Mononuclear cell (primary cell): ENCODE data around the gene PHC3. TPM values are rescaled to one million over a fixed set of nuclear protein-coding genes. Genes with fewer than 3 reads are reported as not detected.

ENCODE experiments used
- H3K27me3 ChIP-seq: 2 replicates; pipeline ENCODE4 v1.6.0; 2011; ENCODE audit warnings: low read length, control low read depth; ENCODE audit not compliant: insufficient read depth
- H3K4me1 ChIP-seq: 2 replicates; pipeline ENCODE4 v1.5.1; 2011; ENCODE audit warnings: mild to moderate bottlenecking, low read length, control low read depth; ENCODE audit not compliant: insufficient read depth
- H3K4me3 ChIP-seq: 2 replicates; pipeline ENCODE4 v1.5.1; 2011; ENCODE audit warnings: mild to moderate bottlenecking, low read length, moderate library complexity
- H3K9me3 ChIP-seq: 2 replicates; pipeline ENCODE4 v1.5.1; 2011; ENCODE audit warnings: low read depth, mild to moderate bottlenecking, control low read depth, low read length
- total RNA-seq: library from RNA; depleted of rRNA; stranded (reverse); fragments of >200 nt; gene quantifications from one replicate; pipeline ENCODE4 v1.2.3, GENCODE V29; 2012

The PHC3 gene
- total RNA-seq, 1 donor: 152 TPM

GRCh38 chr3:170159933-170160332 lies 21.6 kb downstream of the PHC3 start:
- Histone ChIP-seq H3K27me3 (no peaks in the 10 kb centered on the region), H3K4me1 (peaks cover 19% of the 10 kb centered on the region), H3K9me3 (no peaks in the 10 kb centered on the region), H3K4me3 (no peak overlapping the region)

DNA sequence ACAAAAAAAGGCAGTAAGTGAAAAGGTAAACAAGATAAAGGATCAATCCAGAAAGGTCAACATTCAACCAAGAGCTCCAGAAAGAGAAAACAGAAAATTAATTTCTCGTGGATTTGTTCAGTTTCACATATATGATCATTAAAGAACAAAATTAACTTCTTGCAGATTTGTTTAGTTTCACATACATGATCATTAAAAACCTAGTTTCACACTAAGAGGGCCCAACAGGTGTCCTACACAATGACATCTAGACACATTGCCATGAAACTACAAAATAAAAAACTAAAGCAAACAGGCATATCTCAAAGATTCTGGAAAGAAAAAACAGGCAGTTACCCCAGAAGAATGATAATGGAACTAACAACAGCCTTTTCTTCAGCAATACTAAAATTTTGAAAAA lies 22.1 kb downstream of the PHC3 start:
- no peak overlapping the region for H3K4me3 ChIP-seq
- H3K9me3 ChIP-seq: no peaks in the 10 kb centered on the region
- H3K27me3 ChIP-seq: no peaks in the 10 kb centered on the region
- peaks cover 19% of the 10 kb centered on the region for H3K4me1 ChIP-seq

GRCh38 chr3:170155604-170156003 lies 25.9 kb downstream of the PHC3 start:
- Histone ChIP-seq H3K9me3 (no peaks in the 10 kb centered on the region), H3K4me1 (peaks cover 39% of the 10 kb centered on the region), H3K27me3 (no peaks in the 10 kb centered on the region), H3K4me3 (no peak overlapping the region)

- Histone ChIP-seq H3K9me3 (no peaks in the 10 kb centered on the region), H3K4me3 (no peak overlapping the region), H3K4me1 (peaks cover 39% of the 10 kb centered on the region), H3K27me3 (no peaks in the 10 kb centered on the region)
These were observed 26.9 kb downstream of the PHC3 start for GRCh38 chr3:170154569-170155143.

- no peaks in the 10 kb centered on the region for H3K9me3 ChIP-seq
- no peaks in the 10 kb centered on the region for H3K27me3 ChIP-seq
- peaks cover 43% of the 10 kb centered on the region for H3K4me1 ChIP-seq
- H3K4me3 ChIP-seq: no peak overlapping the region
These were observed 27.4 kb downstream of the PHC3 start for GRCh38 chr3:170154084-170154483.

DNA sequence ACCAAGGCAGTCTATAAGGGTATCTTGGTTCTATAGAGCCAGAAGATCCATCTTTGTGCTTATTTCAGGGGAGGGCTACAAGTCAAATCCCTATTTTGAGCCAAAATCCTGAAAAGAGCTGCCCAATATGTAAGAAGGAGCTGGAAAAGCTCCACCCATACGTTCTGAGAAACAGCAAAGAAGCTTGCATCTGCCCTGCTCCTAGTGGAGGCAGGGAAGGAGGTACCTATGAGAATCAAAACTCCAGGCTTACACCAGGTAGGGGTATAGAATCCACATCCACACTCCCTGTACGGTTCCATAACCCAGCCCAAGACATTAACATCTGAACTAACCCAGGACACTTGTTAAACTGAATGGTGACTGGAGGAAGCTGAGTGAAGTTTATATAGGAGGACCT lies 30.0 kb downstream of the PHC3 start:
- Histone ChIP-seq H3K9me3 (no peaks in the 10 kb centered on the region), H3K4me3 (no peak overlapping the region), H3K27me3 (no peaks in the 10 kb centered on the region), H3K4me1 (peaks cover 37% of the 10 kb centered on the region)

DNA sequence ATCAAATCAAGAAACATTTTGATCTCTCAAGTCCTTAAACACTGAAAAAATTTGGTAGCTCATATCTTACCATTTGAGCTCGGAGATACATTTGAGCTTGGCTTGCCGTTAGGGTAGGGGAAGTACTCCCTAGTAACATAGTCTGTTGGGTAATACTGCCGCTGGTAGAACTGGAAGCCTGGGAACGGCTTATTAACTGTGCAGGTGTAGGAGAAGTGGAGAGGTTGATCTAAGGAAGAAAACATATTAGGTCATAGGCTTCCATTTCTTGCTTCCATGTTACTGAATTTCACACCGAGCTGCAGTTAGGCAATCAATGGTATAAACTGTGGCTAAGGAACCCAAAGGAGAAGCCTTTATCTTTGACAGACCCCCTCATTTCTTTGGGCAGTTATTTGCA lies 32.5 kb downstream of the PHC3 start:
- Histone ChIP-seq H3K4me1 (peaks cover 29% of the 10 kb centered on the region), H3K9me3 (no peaks in the 10 kb centered on the region)

DNA sequence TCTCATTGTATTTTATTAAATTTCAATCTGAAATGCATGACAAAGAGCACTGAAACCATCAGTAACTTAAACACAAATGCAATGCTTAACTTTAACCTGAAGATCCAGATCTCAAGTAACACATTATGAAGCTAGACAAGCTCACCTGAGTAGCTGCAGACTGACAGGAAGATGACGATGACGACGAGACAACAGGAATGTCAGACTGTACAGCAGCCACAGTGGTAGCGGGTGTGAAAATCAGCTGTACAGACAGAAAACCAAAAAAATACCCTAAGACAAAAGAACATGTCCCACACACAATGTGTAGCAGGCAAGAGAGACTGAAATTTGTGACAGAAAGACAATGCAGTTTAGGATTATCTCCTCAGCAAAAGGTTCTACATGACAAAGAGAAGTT lies 36.3 kb downstream of the PHC3 start:
- no peak overlapping the region for H3K4me3 ChIP-seq
- no peaks in the 10 kb centered on the region for H3K9me3 ChIP-seq
- no peaks in the 10 kb centered on the region for H3K27me3 ChIP-seq
- H3K4me1 ChIP-seq: peaks cover 9% of the 10 kb centered on the region

More for the DNA sequence above, 32.5 kb downstream of the PHC3 start:
- H3K27me3 ChIP-seq: no peaks in the 10 kb centered on the region
- no peak overlapping the region for H3K4me3 ChIP-seq

DNA sequence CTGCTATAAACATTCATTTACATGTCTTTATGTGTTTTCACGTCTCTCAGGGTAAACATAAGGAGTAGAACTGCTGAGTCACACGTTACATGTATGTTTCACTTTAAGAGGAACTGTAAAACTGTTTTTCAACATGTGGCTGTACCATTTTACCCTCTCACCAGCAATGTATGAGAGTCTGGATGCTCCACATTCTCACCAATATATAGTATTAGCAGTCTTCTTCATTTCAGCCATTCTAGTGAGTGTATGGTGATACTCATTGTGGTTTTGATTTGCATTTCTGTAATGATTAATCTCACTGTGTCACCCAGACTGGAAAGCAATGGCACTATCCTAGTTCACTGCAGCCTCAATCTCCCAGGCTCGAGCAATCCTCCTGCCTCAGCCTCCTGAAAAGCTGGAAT lies 37.1 kb downstream of the PHC3 start:
- H3K27me3 ChIP-seq: no peaks in the 10 kb centered on the region
- no peaks in the 10 kb centered on the region for H3K9me3 ChIP-seq
- peaks cover 8% of the 10 kb centered on the region for H3K4me1 ChIP-seq
- H3K4me3 ChIP-seq: no peak overlapping the region

GRCh38 chr3:170142373-170142772 lies 39.2 kb downstream of the PHC3 start:
- Histone ChIP-seq H3K27me3 (no peaks in the 10 kb centered on the region), H3K4me3 (no peak overlapping the region), H3K4me1 (peaks cover 2% of the 10 kb centered on the region), H3K9me3 (no peaks in the 10 kb centered on the region)

- Histone ChIP-seq H3K4me1 (no peaks in the 10 kb centered on the region), H3K4me3 (no peak overlapping the region), H3K9me3 (no peaks in the 10 kb centered on the region), H3K27me3 (no peaks in the 10 kb centered on the region)
These were observed 43.5 kb downstream of the PHC3 start for GRCh38 chr3:170137986-170138385.

GRCh38 chr3:170132335-170132734 lies 49.2 kb downstream of the PHC3 start:
- Histone ChIP-seq H3K4me1 (peaks cover 17% of the 10 kb centered on the region), H3K4me3 (no peak overlapping the region), H3K27me3 (no peaks in the 10 kb centered on the region), H3K9me3 (peaks cover 5% of the 10 kb centered on the region)

GRCh38 chr3:170130532-170130931 lies 51.0 kb downstream of the PHC3 start:
- Histone ChIP-seq H3K9me3 (peaks cover 5% of the 10 kb centered on the region), H3K27me3 (no peaks in the 10 kb centered on the region), H3K4me1 (peaks cover 21% of the 10 kb centered on the region), H3K4me3 (no peak overlapping the region)

DNA sequence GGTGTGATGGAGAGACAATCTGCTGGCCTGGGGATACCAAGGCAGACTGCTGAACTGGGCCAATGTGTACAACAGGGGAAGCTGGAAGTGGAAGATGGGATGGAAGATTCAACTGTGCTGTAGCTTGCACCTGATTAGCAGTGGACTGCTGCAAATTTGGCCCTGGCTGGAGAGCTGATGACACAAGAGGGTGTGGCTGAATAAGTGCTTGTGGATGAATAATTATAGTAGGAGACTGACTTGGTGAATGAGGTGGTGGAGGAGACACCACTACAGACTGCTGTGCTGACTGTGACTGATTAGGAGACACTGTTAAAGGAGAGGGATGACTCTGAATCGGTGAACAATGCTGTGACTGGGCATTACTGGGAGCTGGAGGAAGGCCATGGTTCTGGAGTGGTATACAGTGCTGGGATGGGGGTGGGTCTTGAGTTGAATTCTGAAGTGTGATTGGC lies 52.5 kb downstream of the PHC3 start:
- peak overlapping the region; percentile 6 for H3K4me3 ChIP-seq
- H3K9me3 ChIP-seq: peaks cover 5% of the 10 kb centered on the region
- peaks cover 21% of the 10 kb centered on the region for H3K4me1 ChIP-seq
- no peaks in the 10 kb centered on the region for H3K27me3 ChIP-seq

GRCh38 chr3:170128259-170128976 lies 53.1 kb downstream of the PHC3 start:
- Histone ChIP-seq H3K4me3 (peak overlapping the region; percentile 6), H3K9me3 (peaks cover 5% of the 10 kb centered on the region), H3K4me1 (peaks cover 21% of the 10 kb centered on the region), H3K27me3 (no peaks in the 10 kb centered on the region)

GRCh38 chr3:170117134-170117533 lies 64.4 kb downstream of the PHC3 start:
- no peaks in the 10 kb centered on the region for H3K27me3 ChIP-seq
- no peak overlapping the region for H3K4me3 ChIP-seq

More at GRCh38 chr3:170117134-170117533, 64.4 kb downstream of the PHC3 start:
- no peaks in the 10 kb centered on the region for H3K9me3 ChIP-seq
- H3K4me1 ChIP-seq: no peaks in the 10 kb centered on the region
